Cerebellar cortex (tissue), 1 donor: Measurements from ENCODE around the gene PLIN3.
"Not testable (repeated sequence)": the region's sequence is repeated elsewhere in the genome, so short reads cannot be mapped to it uniquely, and the experiment has no call there.

Experiments
- DNase-seq: peaks from one replicate; pipeline ENCODE4 v3.0.0-alpha.2; 2015; ENCODE audit warnings: low spot score

The PLIN3 gene, protein sequence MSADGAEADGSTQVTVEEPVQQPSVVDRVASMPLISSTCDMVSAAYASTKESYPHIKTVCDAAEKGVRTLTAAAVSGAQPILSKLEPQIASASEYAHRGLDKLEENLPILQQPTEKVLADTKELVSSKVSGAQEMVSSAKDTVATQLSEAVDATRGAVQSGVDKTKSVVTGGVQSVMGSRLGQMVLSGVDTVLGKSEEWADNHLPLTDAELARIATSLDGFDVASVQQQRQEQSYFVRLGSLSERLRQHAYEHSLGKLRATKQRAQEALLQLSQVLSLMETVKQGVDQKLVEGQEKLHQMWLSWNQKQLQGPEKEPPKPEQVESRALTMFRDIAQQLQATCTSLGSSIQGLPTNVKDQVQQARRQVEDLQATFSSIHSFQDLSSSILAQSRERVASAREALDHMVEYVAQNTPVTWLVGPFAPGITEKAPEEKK

DNA sequence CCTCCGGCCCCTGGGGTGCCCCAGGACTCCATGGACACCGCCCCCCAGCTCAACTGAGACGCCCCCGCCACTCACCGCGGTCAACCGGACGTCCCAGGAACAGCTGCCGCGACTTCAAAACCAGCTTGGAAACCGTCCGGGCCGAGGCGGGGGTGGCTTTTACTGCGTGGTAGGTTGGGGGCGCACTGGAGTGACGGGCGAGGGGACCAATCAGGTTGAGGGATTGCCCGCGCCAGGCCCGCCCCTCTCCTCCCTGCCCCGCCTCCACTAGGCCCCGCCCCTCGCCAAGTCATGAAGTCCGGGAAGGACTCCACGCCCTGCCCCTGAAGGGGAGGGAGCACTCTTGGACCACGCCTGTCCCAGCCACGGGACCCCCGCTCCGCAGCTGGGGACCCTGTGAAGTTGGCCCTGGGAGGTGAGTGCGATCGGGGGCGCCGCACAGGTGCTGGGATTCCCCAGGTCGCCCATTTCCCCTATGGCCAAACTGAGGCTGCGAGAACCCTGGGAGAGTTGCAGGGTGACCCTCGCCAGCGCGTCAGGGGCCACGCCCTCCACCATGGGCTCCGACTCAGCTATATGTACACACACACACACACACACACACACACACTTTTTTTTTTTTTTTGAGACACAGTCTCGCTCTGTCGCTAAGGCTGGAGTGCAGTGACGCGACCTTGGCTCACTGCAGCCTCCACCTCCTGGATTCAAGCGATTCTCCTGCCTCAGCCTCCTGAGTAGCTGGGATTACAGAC is at the start of gene PLIN3:
Gene PLIN3, minus strand, starts transcription at position 134 of the 752 bp plus-strand sequence. CDS start 6,273 bp downstream, outside the sequence.
- DNase-seq = peak; percentile 80

DNA sequence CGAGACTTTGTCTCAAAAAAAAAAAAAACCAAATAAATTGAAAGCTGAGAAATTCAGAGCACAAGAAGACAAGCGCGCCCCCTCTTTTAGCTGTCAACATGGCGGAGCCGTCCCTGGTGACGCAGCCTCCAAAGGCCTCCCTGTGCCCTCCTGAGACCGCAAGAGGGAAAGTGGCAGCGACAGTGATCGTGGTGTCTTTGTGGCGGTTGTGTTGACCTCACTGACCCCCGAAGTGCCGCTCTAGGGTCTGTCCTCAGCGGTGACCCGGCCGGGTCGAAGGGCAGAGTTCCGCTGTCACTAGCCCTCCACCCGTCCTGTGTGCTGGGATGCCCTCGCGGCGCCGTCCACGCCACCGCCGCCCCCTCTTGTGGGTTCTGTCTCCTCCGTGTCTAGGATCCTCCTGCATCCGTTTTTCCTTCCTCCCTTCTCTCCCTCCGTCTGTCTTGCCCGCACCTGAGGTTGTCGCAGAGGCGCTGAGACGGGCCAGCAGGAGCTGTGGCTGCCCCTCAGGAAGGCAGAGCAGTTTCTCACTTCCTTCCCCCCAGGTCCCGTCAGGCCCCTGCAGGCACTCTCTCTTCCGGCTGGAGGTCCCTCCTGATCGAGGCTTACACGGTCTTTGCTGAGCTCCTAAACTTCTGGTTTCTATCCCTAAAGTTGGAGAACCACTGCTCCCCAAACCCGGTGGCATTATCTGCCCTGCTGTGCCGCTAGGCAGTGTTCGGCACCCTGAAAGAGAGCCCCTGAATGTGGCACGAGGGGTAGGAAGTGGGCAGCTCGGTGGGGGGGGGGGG is 49.0 kb upstream of the PLIN3 start:
- DNase-seq = no peak

DNA sequence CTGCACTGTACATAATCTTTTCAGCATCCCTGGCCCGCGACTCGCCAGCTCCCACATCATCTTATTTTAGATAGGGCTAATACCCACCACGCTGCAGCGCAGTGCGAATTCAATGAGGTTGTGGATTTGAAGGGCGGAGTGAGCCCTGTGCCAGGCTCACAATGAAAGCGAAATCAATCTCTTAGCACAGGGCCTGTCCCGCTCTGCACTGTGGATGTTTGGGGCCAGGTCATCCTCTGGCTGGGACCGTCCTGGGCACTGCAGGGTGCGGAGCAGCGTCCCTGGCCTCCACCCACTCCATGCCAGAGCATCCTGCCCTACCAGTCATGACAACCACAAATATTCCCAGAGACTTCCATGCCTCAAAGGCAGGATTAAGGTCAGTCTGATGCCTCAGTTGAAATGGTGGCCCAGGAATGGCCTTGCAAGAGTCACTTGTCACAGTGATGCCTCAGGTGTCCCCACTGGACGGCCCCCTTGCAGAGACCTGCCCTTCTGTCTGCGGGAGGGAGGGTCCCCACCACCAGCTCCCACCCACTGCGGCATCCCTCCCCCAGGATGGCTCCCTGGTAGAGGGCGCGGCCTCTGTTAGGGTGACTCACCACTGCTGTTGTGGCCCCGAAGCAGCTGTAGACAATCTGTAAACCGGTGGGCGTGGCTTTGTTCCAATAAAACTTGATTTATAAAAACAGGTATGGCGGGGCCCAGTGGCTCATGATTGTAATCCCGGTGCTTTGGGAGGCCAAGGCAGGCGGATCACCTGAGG is 47.5 kb upstream of the PLIN3 start:
- DNase-seq = no peak

DNA sequence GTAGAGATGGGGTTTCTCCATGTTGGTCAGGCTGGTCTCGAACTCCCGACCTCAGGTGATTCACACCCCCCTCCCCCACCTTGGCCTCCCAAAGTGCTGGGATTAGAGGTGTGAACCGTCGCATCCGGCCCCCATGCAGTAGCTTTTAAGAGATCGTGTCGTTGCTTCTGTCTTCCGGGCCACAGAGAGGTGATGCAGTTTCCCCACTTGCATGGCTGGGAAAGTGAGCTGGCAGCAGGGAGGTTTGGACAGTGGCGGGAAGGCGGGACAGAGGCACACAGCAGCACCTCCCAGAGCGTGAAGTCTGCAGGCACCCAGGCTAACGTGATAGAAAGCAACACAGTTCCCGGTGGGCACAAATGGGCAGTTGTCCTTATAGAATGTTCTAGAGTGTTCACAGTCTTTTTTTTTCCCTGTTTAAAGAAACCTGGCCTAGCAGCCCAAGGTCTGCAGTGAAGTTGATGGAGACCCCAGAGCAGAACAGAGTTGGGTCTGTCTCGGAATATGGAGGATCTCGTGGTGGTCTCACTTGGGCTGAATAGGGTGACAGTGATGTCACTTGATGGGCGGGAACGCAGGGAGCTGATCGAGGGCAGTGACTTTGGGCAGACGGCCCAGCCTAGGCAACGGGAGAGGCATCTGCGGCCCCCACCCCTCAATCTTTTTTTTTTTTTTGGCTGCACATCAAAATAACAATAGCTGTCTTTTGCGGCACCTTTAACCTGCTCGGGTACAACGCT is 46.7 kb upstream of the PLIN3 start:
- no peak for DNase-seq

DNA sequence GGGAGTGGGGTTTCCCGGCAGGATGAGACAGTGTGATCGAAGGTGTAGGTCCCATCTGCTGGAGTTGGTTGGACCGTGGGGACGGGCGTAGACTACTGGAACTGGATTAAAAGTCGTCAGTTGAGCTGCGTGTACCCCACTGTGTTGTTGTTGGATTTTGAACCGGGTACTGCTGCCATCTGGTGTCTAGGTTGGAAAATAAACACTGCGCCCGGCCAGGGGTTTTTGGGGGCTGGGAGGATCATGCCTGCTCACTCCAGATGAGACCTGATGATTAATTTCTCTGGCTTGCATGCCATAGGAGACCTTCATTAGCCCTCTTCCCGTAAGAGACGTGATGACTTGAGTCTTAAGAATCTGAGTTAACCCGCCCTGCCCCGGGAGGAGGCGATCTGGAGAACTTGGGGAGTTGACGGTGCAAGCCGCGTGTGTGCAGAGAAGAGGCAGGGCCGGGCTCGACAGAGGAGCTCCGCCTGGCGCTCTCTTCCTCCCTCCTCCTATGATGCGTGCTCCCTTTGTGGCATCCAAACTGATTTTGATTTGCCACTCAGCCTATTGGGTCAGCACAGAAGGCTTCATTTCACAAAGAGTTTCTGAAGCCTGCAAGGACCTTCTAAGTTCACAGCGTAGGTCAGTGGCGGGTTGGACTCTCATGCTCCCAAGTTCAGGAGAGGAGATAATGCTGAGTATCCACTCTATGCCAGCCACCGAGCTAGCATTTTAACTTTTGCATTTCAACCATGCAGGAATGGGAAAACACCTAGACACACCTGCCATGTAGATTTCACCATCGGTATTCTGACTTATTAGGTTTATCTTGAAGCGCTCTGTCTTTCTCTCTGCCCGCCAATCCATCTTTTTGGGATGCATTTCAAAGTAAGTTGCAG is 44.6 kb upstream of the PLIN3 start:
- peak; percentile 61 for DNase-seq

DNA sequence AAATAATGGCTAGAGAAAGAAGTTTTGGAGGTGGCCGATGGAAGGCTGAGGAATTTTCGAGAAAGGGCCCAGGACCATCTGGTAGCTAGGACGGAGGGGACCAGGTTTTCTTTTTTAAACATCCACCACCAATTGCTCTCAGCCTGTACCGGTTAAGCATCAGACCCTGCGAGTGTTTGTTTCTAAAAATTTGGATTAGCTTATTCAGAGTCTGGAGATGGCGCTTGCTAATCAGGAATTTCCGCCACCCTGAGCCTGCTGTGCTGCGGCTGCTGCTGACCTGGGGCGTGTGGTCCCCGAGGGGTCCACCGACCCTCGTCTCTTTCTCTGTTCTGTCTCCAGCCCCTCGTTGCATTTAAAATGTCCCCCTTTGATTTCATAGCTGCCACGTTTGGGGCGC is 43.8 kb upstream of the PLIN3 start:
- no peak for DNase-seq

DNA sequence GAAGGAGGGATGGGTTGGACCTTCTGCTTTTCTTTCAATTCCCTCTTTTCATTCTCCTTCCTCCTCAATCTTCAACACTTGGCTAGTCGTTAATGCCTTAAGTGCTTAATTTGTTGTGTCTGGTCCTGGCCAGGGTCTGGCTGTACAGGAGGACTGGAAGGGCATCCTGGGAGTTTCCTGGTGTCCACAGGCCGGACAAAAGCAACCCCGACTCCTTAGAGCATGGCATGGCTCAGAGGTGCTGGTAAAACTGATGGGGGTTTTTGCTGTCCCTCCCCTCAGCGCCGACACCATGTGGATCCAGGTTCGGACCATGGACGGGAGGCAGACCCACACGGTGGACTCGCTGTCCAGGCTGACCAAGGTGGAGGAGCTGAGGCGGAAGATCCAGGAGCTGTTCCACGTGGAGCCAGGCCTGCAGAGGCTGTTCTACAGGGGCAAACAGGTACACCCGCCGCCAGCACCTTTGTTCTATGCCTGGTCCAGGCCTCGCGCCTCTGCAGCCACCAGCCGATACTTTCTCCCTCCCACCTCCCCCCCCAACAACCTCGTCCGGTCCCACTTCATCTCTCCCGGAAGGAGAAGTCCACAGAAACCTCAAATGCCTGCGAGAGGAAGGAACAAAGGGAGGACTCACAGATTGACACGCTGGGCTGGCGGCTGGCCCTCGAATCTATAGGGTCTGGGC is 43.3 kb upstream of the PLIN3 start:
- DNase-seq = no peak

DNA sequence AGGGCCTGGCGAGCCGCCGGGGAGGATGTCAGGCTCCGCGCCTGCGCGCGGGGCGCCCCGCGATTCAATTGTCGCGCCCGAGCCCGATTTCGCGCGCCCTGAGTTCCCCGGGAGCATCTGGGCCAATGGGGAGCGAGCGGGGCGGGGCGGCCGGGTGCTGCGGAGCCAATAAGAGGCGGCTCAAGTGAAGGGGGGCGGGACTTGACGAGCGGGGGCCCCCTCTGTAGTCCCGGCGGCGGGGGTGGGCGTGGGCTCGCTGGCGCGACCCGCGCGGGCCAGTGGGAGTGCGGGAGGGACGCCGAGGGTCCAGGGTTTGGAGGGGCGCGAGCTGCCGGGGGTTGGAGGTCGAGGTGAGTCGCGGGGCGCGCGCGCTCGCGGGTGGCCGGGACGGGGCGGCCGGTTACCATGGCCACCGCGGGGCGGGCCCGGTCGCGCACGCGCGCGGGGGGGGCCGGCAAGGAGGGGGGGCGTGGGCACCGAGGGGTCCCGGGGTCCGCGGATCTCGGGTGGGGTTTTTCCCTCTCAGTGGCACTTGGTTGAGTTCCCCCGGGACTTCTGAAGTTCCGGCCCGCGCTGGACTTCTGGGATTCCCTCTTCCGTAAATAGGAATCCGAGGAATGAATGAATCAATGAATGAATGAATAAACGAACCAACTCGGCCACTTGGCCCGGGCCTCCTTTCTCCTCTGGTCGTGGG is 42.6 kb upstream of the PLIN3 start:
- DNase-seq = peak; percentile 84

DNA sequence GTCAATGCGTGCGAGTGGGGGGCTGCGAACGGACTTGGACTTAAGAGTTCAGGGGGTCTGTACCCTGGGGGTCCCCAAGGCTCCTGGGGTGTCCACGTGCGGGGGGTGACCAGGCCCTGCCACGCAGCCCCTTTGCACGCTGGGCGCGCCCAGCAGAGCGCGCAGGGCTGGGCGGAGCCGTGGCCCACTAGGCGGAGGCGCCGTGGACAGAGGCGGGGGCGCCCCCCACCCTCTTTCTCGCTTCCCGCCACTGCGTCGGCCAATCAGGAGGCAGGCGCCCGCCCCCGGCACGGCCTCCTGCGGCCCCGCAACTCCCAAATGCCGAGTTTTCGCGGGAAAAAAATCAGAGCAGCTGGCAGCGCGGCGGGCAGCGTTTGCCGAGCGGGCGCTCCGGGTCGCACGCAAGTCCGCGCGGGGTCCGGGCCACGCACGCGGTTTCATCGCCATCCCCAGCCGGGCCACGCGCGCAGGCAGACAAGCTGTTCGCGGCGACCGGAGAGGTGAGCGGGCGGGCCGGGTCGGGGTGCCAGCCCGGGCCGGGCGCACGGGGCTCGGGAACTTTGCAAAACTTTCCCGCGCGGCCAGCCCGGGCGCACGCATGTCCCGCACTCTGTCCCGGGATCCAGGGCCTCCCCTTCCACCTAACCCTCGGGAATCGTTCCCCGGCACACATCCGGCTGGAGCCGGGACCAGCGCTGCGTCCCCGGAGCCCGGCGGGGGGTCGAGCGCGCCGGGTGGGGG is 41.9 kb upstream of the PLIN3 start, which contains the start of gene UHRF1:
Gene UHRF1, plus strand, starts transcription at position 346 of the 741 bp plus-strand sequence. CDS start 1,385 bp downstream, outside the sequence.
- DNase-seq = no peak

DNA sequence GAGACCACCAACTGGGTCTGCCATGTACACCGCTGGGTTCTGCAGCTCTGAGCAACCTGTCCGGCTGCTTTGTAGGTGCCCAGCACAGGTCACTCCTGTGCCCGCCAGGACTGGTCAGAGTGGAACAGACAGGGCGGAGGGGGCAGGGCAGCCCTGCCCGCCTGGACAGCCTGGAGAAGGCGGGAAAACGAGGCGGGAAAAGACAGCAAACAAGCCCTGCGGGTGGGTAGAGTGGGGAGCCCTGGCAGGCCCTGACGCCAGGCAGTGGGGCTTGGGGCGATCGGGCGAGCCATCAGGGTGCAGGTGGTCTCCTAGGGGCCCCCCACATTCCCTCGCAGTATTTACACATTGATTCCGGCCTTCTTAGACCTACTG is 41.3 kb upstream of the PLIN3 start:
- no peak for DNase-seq

DNA sequence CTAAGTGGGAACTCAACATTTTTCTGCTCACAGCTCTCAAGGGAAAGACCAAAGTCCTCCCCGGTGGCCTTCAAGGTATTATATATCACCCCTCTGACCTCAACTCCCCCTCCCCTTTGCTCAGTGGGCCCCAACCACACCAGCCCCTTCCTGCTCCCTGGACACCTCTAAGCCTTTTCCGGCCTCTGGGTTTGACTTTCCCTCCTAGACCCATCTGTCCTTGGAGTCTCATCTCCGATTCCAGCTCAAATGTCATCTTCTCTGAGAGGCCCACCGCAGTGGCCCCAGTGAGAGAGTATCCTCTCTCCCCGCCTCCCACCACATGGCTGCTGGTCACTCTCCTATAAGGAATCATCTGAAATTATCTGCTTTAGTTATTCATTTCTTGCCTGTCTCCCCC is 40.9 kb upstream of the PLIN3 start:
- DNase-seq = no peak

DNA sequence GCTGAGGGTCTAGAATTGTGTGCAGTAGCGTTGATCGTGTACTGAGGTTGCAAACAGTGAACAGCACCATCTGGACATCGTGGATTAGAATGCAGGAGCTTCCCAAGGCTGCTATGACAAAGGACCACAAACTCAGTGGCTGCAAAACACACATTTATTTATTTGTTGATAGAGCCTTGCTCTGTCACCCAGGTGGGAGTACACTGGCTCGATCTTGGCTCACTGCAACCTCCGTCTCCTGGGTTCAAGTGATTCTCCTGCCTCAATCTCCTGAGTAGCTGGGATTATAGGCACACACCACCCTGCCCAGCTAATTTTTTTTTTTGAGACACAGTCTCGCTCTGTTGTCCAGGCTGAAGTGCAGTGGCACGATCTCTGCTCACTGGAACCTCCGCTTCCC is 39.5 kb upstream of the PLIN3 start:
- DNase-seq = peak; percentile 16

DNA sequence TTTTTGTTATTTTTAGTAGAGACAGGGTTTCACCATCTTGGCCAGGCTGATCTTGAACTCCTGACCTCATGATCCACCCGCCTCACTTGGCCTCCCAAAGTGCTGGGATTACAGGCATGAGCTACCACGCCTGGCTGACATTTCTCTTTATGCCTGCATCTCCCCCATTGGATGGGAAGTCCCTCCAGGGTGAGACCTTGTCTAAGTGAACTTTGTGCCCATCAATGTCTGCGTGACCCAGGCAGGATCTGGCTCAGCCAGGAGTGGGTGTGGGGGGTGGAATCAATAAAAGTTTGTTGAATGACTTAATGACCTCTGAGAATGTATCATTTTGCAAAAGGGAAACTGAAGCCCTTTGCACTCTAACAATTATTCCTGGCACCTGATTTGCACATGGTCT is 37.0 kb upstream of the PLIN3 start:
- DNase-seq = no peak

DNA sequence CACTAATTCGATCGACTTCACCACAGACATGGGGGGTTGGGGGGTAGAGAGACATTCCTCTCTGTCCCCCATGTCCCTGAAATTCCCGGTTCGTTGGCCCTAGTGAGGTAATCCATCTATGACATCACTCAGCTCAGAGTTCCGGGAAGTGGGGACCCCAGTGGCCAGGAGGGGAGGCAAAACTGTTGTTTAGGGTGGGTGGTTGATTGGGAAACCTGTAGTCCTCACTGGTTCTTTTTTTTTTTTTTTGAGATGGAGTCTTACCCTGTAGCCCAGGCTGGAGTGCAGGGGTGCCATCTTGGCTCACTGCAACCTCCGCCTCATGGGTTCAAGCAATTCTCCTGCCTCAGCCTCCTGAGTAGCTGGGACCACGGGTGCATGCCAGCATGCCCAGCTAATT is 35.3 kb upstream of the PLIN3 start, which contains the start of gene ARRDC5:
Gene ARRDC5, minus strand, starts transcription at position 101 of the 400 bp plus-strand sequence. Its CDS starts 71 bp downstream, at position 30.
- DNase-seq = no peak

DNA sequence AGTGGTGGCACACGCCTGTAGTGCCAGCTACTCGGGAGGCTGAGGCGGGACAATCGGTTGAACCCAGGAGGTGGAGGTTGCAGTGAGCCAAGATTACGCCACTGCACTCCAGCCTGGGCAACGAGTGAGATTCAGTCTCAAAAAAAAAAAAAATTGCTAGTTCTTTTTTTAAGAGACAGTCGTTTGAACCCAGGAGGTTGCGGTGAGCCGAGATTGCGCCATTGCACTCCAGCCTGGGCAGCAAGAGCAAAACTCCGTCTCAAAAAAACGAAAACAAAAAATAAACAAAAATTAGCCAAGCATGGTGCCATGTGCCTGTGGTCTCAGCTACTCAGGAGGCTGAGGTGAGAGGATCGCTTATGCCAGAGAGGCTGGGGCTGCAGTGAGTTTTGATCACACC is 33.4 kb upstream of the PLIN3 start:
- DNase-seq = not testable (repeated sequence)

DNA sequence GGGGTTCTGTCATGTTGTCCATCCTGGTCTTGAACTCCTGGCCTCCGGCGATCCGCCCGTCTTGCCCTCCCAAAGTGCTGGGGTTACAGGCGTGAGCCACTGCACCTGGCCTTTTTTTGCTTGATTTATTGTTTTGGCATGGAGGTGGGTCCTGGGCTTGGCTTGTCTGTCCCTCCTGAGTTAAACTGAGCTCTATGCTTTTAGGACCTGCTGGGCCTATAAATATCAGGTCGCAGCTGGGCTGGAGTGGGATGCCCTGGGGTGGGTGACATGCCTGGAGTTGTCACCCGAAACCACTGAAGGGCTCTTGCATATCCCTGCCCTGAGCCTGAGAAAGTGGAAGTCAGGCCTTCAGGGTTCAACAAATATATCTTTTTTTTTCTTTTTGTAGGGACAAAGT is 29.7 kb upstream of the PLIN3 start:
- no peak for DNase-seq

DNA sequence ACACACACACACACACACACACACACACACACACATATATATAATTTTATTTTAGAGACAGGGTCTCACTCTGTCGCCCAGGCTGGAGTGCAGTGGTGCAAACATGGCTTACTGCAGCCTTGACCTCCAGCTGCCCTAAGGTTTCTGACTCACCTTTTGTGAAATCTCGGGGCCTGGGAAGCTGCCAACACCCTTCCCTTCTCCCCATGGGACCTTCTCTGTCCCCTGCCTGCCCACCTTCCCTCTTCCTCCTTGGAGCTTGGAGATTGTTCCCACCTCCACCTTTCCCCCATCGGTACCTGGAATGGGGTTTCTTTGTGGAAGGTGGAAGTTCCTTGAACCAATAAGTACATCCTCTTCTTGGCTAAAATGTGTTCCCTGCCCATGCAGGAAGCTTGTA is 28.9 kb upstream of the PLIN3 start:
- DNase-seq = no peak

DNA sequence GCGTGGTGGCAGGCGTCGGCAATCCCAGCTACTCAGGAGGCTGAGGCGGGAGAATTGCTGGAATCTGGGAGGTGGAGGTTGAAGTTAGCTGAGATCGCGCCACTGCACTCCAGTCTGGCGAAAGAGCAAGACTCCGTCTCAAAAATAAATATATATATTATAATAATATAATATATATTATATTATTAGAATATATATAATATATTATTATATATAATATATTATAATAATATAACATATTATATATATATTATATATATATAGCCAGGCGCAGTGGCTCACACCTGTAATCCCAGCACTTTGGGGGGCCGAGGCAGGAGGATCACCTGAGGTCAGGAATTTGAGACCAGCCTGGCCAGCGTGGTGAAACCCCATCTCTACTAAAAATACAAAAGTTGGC is 25.5 kb upstream of the PLIN3 start:
- not testable (repeated sequence) for DNase-seq
